ENCODE data around the gene APOE. TPM values are rescaled to one million over a fixed set of nuclear protein-coding genes. Genes with fewer than 3 reads are reported as not detected.

APOE gene
- total RNA-seq, 4 donors from 2014 or later = 7.8 to 44.4 (median 31.7) TPM

DNA sequence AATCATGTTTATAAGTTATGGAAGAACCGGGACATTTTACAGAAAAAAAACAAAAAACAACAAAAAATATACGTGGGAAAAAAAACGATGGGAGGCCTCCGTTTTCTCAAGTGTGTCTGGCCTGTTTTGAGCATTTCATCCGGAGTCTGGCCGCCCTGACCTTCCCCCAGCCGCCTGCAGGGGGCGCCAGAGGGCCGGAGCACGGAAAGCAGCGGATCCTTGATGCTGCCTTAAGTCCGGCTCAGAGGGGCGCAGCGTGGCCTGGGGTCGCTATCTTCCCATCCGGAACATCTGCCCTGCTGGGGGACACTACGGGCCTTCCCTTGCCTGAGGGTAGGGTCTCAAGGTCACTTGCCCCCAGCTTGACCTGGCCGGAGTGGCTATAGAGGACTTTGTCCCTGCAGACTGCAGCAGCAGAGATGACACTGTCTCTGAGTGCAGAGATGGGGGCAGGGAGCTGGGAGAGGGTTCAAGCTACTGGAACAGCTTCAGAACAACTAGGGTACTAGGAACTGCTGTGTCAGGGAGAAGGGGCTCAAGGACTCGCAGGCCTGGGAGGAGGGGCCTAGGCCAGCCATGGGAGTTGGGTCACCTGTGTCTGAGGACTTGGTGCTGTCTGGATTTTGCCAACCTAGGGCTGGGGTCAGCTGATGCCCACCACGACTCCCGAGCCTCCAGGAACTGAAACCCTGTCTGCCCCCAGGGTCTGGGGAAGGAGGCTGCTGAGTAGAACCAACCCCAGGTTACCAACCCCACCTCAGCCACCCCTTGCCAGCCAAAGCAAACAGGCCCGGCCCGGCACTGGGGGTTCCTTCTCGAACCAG, 1.8 kb upstream of the APOE start:
- no peaks in the 10 kb centered on the region for H3K9me3 ChIP-seq
- H3K4me3 ChIP-seq = no peak overlapping the region
- peaks cover 0 to 31% (median 4%) of the 10 kb centered on the region in 3 donors for H3K4me1 ChIP-seq
- no peak overlapping the region for H3K27ac ChIP-seq
- TF ChIP-seq POLR2AphosphoS5 (IDR thresholded peaks at IDR 0.05) (no peak), EP300 (IDR thresholded peaks at IDR 0.05) (no peak), POLR2A (IDR thresholded peaks at IDR 0.05) (no peak)
- TF ChIP-seq, protein P1, sequence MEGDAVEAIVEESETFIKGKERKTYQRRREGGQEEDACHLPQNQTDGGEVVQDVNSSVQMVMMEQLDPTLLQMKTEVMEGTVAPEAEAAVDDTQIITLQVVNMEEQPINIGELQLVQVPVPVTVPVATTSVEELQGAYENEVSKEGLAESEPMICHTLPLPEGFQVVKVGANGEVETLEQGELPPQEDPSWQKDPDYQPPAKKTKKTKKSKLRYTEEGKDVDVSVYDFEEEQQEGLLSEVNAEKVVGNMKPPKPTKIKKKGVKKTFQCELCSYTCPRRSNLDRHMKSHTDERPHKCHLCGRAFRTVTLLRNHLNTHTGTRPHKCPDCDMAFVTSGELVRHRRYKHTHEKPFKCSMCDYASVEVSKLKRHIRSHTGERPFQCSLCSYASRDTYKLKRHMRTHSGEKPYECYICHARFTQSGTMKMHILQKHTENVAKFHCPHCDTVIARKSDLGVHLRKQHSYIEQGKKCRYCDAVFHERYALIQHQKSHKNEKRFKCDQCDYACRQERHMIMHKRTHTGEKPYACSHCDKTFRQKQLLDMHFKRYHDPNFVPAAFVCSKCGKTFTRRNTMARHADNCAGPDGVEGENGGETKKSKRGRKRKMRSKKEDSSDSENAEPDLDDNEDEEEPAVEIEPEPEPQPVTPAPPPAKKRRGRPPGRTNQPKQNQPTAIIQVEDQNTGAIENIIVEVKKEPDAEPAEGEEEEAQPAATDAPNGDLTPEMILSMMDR (IDR thresholded peaks at IDR 0.05) = peak in 3 of 4 experiments; percentile 95 to 99 (median 98)
- peaks cover 42% of the 10 kb centered on the region for H3K27me3 ChIP-seq
- H3K36me3 ChIP-seq = peaks cover 0 to 45% of the 10 kb centered on the region in 2 donors
- ATAC-seq = peak; percentile 69
- WGBS, 2 donors (ENCODE audit: low coverage in 1 of 2) = 0 to 3% methylated on average over 2 to 6 of the region's 24 CpGs

DNA sequence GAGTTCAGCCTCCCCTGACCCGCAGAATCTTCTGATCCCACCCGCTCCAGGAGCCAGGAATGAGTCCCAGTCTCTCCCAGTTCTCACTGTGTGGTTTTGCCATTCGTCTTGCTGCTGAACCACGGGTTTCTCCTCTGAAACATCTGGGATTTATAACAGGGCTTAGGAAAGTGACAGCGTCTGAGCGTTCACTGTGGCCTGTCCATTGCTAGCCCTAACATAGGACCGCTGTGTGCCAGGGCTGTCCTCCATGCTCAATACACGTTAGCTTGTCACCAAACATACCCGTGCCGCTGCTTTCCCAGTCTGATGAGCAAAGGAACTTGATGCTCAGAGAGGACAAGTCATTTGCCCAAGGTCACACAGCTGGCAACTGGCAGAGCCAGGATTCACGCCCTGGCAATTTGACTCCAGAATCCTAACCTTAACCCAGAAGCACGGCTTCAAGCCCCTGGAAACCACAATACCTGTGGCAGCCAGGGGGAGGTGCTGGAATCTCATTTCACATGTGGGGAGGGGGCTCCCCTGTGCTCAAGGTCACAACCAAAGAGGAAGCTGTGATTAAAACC, 1.1 kb upstream of the APOE start:
- H3K4me3 ChIP-seq = no peak overlapping the region
- H3K27me3 ChIP-seq = peaks cover 45% of the 10 kb centered on the region
- WGBS, 2 donors (ENCODE audit: low coverage in 1 of 2) = 10 to 40% methylated on average over 1 to 2 of the region's 12 CpGs
- H3K4me1 ChIP-seq = peaks cover 0 to 31% (median 4%) of the 10 kb centered on the region in 3 donors
- TF ChIP-seq, protein P1 (IDR thresholded peaks at IDR 0.05) = no peak
- no peak for TF ChIP-seq EP300 (IDR thresholded peaks at IDR 0.05)
- no peak for TF ChIP-seq POLR2A (IDR thresholded peaks at IDR 0.05)
- no peak for TF ChIP-seq POLR2AphosphoS5 (IDR thresholded peaks at IDR 0.05)
- H3K9me3 ChIP-seq = no peaks in the 10 kb centered on the region
- no peak for ATAC-seq
- H3K36me3 ChIP-seq = peaks cover 0 to 38% of the 10 kb centered on the region in 2 donors
- no peak overlapping the region for H3K27ac ChIP-seq

DNA sequence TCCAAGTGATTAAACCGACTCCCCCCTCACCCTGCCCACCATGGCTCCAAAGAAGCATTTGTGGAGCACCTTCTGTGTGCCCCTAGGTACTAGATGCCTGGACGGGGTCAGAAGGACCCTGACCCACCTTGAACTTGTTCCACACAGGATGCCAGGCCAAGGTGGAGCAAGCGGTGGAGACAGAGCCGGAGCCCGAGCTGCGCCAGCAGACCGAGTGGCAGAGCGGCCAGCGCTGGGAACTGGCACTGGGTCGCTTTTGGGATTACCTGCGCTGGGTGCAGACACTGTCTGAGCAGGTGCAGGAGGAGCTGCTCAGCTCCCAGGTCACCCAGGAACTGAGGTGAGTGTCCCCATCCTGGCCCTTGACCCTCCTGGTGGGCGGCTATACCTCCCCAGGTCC, 2.0 kb downstream of the APOE start:
- no peaks in the 10 kb centered on the region for H3K9me3 ChIP-seq
- 94 to 95% methylated on average over 6 to 8 of the region's 12 CpGs for WGBS, 2 donors (ENCODE audit: low coverage in 1 of 2)
- no peak overlapping the region for H3K27ac ChIP-seq
- H3K36me3 ChIP-seq = peaks cover 0 to 9% of the 10 kb centered on the region in 2 donors
- H3K4me3 ChIP-seq = no peak overlapping the region
- ATAC-seq = no peak
- peaks cover 72% of the 10 kb centered on the region for H3K27me3 ChIP-seq
- peaks cover 0 to 42% (median 4%) of the 10 kb centered on the region in 3 donors for H3K4me1 ChIP-seq
- TF ChIP-seq EP300 (IDR thresholded peaks at IDR 0.05) = no peak
- TF ChIP-seq, protein P1 (IDR thresholded peaks at IDR 0.05) = no peak
- no peak for TF ChIP-seq POLR2AphosphoS5 (IDR thresholded peaks at IDR 0.05)
- TF ChIP-seq POLR2A (IDR thresholded peaks at IDR 0.05) = no peak

DNA sequence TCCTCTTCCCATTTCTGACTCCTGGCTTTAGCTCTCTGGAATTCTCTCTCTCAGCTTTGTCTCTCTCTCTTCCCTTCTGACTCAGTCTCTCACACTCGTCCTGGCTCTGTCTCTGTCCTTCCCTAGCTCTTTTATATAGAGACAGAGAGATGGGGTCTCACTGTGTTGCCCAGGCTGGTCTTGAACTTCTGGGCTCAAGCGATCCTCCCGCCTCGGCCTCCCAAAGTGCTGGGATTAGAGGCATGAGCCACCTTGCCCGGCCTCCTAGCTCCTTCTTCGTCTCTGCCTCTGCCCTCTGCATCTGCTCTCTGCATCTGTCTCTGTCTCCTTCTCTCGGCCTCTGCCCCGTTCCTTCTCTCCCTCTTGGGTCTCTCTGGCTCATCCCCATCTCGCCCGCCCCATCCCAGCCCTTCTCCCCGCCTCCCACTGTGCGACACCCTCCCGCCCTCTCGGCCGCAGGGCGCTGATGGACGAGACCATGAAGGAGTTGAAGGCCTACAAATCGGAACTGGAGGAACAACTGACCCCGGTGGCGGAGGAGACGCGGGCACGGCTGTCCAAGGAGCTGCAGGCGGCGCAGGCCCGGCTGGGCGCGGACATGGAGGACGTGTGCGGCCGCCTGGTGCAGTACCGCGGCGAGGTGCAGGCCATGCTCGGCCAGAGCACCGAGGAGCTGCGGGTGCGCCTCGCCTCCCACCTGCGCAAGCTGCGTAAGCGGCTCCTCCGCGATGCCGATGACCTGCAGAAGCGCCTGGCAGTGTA, 2.7 kb downstream of the APOE start:
- peaks cover 0 to 40% (median 4%) of the 10 kb centered on the region in 3 donors for H3K4me1 ChIP-seq
- no peak for ATAC-seq
- 87 to 93% methylated on average over 3 to 6 of the region's 46 CpGs for WGBS, 2 donors (ENCODE audit: low coverage in 1 of 2)

More for the DNA sequence above, 2.7 kb downstream of the APOE start:
- Histone ChIP-seq H3K27ac (no peak overlapping the region), H3K27me3 (peaks cover 78% of the 10 kb centered on the region), H3K9me3 (no peaks in the 10 kb centered on the region), H3K36me3 (peaks cover 0 to 3% of the 10 kb centered on the region in 2 donors), H3K4me3 (no peak overlapping the region)
- TF ChIP-seq EP300 (IDR thresholded peaks at IDR 0.05) (no peak), POLR2A (IDR thresholded peaks at IDR 0.05) (no peak)
- TF ChIP-seq, protein P1 (IDR thresholded peaks at IDR 0.05) = no peak

All from gastroesophageal sphincter (tissue), 4 donors.